Pulmonary artery endothelial cell (primary cell): ENCODE measurements around the gene REXO1. TPM values are rescaled to one million over a fixed set of nuclear protein-coding genes. Genes with fewer than 3 reads are reported as not detected.
"Not testable (repeated sequence)": the region's sequence is repeated elsewhere in the genome, so short reads cannot be mapped to it uniquely, and the experiment has no call there.

Source experiments
- DNase-seq: peaks from one replicate; pipeline ENCODE4 v3.0.0-alpha.2; 2011; ENCODE audit warnings: low read depth, low spot score
- total RNA-seq: library from RNA; depleted of rRNA; stranded (reverse); fragments of >200 nt; gene quantifications from 2 replicates; pipeline ENCODE4 v1.2.3, GENCODE V29; 2014

REXO1 gene, protein sequence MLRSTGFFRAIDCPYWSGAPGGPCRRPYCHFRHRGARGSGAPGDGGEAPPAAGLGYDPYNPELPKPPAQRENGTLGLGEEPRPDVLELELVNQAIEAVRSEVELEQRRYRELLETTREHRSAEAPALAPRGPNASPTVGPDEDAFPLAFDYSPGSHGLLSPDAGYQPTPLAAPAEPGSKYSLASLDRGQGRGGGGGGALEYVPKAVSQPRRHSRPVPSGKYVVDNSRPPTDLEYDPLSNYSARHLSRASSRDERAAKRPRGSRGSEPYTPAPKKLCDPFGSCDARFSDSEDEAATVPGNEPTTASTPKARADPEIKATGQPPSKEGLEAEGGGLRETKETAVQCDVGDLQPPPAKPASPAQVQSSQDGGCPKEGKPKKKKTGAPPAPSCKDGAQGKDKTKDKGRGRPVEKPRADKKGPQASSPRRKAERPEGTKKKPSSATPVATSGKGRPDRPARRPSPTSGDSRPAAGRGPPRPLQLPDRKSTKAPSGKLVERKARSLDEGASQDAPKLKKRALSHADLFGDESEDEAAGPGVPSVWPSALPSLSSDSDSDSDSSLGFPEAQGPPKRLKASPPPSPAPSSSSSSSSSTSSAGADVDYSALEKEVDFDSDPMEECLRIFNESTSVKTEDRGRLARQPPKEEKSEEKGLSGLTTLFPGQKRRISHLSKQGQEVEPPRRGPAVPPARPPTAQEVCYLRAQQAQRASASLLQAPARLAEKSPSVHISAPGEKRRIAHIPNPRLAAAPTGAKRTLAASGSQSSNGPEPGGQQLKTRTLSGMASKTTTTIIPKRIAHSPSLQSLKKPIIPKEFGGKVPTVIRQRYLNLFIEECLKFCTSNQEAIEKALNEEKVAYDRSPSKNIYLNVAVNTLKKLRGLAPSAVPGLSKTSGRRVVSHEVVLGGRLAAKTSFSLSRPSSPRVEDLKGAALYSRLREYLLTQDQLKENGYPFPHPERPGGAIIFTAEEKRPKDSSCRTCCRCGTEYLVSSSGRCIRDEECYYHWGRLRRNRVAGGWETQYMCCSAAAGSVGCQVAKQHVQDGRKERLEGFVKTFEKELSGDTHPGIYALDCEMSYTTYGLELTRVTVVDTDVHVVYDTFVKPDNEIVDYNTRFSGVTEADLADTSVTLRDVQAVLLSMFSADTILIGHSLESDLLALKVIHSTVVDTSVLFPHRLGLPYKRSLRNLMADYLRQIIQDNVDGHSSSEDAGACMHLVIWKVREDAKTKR
- 6.5 and 6.8 TPM in 2 replicates for total RNA-seq

- peak; percentile 64 for DNase-seq
Measured at GRCh38 chr19:1848399-1849131, at the start of gene REXO1. Gene REXO1 (minus strand): TSS chr19:1848483. CDS start chr19:1848358, 125 bp downstream.

GRCh38 chr19:1896508-1896907 lies 48.2 kb upstream of the REXO1 start:
- no peak for DNase-seq

DNA sequence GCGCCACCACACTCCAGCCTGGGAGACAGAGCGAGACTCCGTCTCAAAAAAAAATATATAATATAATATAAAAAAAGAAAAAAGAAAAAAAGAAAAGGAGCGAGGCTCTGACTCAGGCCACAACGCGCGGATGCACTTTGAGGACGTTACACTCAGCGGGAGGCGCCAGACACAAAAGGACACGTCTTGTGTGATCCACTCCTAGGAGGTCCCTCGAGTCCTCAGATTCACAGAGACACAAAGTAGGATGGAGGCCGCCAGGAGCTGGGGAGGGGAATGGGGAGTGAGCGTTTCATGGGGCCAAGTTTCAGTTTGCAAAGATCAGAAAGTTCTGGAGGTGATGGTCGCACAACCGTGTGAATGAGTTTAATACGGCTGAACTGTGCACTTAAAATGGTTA lies 45.5 kb upstream of the REXO1 start:
- DNase-seq = no peak

DNA sequence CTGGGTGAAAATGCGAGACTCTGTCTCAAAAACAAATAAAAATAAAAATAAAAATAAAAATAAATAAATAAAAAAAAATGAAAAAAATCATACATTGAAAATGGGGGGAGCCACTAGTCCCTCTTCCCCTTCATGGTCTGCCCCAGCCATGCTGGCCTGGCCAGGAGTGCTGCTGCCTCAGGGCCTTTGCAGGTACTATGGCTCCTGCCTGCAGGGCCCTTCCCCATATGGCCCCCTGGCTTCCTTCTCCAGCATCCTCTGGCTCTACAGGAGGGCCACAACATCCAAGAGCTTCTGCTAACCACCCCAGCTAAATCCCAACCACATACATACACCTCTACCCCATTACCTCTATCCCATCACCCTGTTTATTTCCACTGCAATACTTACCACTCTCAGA lies 41.6 kb upstream of the REXO1 start:
- no peak for DNase-seq

GRCh38 chr19:1888385-1888784 lies 40.1 kb upstream of the REXO1 start:
- DNase-seq = no peak

DNA sequence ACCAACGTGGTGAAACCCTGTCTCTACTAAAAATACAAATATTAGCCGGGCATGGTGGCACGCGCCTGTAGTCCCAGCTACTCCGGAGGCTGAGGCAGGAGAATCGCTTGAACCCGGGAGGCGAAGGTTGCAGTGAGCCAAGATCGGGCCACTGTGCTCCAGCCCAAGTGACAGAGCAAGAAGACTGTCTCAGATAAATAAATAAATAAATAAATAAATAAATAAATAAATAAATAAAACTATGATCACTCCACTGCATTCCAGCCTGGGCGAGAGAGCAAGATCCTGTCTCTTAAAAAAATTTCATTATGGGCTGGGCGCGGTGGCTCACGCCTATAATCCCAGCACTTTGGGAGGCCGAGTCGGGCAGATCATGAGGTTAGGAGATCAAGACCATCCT lies 38.1 kb upstream of the REXO1 start:
- DNase-seq = not testable (repeated sequence)

DNA sequence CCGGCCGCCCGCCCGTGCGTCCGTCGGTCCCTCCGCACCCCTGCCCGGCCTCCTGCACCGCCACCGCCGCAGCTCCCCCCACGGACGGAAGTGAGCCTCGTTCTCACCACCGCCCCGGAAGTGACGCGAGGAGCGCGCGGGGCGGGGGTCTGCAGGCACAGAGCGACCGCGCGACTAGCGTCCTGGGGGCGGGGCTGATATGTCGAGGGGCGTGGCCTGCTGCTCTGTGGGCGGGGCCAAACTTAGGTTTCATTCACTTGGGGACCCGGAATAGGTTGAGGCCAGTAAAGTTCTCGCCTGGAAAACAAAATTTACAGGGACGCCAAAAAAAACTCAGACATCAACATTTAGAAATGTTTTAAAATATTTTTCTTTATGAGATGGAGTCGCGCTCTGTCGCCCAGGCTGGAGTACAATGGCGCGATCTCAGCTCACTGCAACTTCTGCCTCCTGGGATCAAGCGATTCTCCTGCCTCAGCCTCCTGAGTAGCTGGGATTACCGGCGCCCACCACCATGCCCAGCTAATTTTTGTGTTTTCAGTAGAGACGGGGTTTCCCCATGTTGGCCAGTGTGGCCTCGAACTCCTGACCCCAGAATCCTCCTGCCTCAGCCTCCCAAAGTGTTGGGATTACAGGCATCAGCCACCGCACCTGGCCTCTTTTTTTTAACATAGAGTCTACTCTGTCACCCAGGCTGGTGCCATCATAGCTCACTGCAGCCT lies 37.3 kb upstream of the REXO1 start, which contains the start of gene ABHD17A:
Gene ABHD17A (minus strand): TSS at position 99 of the 722 bp plus-strand sequence. CDS start 3,930 bp downstream, outside the sequence.
- DNase-seq = peak; percentile 61

DNA sequence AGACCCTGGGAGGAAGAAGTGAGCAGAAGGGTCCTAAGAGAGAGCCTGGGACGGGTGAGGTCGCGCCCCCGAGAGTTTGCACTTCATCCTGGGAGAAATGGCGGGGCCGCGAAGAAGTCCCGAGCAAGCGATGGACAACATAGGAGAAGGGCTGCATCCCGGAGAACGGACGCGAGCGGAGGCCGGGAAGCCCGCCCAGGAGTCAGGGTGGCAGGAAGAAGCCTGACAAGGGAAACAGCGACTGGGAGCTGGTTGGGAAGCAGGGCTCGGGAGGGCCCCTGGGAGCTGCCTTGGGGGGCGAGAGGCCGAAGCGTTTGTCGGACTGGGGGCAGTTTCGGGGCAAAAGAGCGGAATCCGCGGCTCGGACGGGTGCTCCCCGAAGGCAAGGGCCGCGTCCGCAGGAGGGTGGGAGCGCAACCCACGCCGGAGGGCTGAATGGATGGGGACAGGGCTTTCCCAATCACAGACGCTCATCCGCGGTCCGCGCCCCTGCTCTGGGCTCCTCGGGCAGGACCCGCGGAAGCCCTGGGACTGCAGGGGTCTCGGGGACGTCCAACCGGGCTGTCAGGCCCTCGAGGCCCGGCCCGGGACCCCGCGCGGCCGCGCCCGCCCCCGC lies 36.5 kb upstream of the REXO1 start:
- no peak for DNase-seq

DNA sequence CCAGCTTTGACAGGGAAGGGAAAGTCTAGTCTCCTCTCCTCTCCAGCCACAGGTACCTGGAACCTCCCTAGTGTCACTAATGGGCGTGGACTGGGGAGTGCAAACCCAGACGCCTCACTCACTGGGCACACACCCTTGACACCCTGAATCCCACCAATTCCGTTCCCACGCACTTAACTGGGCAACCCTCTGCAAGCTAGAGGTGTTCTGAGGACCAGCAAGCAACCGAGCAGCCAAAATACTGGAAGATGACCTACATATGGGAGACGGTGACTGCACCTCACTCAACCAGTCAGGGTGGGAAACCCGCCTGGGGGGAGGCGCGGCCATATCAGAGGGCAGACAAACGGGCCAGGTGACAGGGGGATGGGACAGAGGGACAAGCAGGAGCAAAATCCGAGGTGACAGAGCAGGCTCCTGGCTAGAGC lies 36.0 kb upstream of the REXO1 start:
- no peak for DNase-seq

DNA sequence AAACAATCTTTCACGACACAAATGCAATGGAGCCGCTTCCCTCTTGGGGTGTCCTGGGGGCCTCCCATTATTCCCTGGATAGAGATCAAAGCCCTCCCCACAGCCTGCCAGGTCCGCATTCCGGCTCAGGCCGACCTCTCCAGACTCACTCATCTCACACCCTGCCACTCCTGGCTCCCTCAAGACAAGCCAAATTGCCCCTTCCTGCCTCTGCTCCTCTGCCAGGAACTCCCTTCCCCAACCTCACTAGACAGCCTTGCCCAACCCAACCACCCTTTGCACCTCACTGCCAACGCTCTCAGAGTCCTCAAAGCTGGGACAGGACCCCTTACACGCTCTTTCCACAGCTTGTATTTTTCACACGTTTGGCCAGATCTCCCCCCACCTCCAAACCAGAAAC lies 35.5 kb upstream of the REXO1 start:
- DNase-seq = no peak

DNA sequence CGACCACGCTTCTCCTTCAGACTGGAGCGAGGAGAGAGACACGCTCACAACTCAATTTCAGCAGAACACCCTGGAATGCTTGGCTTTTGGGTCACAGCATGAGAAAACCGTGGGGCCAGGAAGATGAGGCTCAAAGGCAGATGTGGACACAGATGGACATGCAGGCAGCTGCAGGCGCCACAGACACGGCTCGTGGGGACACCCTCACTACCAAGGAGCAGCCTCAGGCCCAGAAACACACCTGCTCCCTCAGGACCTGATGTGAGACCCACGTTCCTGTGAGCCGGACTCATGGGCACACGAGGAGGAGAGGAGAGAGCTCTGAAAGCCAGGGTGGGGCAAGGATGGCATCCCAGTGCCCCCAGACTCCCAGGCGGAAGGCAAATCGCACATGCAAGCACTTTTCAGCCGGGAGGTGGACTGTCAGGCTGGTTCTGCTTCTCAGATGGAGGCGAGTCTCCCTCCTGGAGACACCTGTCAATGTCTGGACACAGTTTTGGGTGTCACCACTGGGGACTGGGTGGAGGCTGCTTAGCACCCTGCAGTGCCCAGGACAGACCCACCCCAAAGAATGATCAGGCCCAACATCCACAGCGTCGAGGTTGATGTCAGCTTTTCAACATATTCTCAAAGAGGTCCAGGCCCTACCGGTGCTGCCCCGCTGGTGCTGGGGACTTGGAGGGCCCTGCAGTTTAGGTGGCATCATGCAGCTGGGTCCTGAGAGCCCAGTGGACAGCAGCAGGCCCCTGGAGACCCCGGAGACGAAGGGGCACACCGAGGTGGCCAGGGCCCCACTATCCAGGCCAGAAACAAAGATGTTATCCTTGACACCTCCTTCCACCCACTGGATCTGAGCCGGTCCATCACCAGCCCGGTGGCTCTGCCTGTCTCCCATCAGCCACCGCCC lies 34.8 kb upstream of the REXO1 start:
- DNase-seq = no peak

GRCh38 chr19:1882089-1882785 lies 34.0 kb upstream of the REXO1 start:
- no peak for DNase-seq

GRCh38 chr19:1881393-1882088 lies 33.3 kb upstream of the REXO1 start:
- DNase-seq = not testable (repeated sequence)

- DNase-seq = no peak
Measured at GRCh38 chr19:1880611-1881392, 32.5 kb upstream of the REXO1 start.

DNA sequence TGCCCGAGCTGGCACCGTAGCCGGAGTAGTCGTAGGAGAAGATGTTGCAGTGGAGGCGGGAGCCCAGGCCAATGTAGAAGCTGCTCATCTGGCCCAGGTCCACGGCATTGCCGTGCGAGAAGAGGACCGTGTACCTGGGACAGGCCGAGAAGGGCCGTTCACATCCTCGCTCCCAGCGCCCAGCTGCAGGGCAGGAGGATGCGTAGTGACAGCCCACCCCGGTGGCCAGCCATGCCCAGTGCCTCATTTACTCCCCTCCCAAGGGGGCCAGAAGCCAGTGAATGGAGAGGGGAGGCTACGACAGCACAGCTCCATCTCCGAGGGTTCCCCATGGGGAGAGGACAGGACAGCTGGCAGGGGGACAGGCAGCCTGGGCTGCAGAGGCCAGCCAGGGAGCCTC lies 31.7 kb upstream of the REXO1 start:
- not testable (repeated sequence) for DNase-seq

DNA sequence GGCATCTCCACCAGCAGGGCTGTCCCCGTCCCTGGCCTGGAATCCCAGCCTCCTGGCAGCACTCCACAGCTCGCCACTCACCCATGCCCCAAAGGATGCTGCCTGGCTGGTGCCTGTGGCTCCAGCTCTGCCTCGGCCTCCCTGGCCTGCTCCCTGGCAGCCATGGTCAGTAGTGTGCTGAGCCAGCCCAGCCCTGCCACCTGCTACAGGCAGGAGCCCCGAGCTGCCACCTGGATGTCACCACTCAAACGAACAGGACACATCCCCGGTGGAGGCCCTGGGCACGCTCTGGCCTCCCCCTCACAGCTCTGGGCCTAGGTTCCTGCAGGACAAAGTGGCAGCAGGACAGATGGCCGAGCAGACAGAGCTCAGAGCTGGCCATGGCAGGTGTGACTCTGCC lies 30.3 kb upstream of the REXO1 start:
- DNase-seq = not testable (repeated sequence)

GRCh38 chr19:1877280-1877660 lies 29.0 kb upstream of the REXO1 start:
- DNase-seq = not testable (repeated sequence)
